RWPE1 (cell line): Measurements from ENCODE around the gene CAMP.

Experiments used
- CTCF ChIA-PET: fragments of 350-600 bp; sonication (Branson Sonifier 250); formaldehyde crosslinking; extraction: SDS; loops from one replicate; lab custom pipeline; 2021; lab: Yijun Ruan, JAX
- POLR2A ChIA-PET: fragments of 400-600 bp; formaldehyde crosslinking; extraction: SDS; loops from one replicate; lab custom pipeline; 2020; ENCODE audit warnings: antibody characterized with exemption; ENCODE audit not compliant: low non-redundant PET; lab: Yijun Ruan, JAX
- DNase-seq: peaks from one replicate; pipeline ENCODE4 v3.0.0; 2012; ENCODE audit warnings: low spot score
- H3K27ac ChIP-seq: fragments of 450-650 bp; 2 replicates; pipeline ENCODE4 v1.5.1; 2017
- TF ChIP-seq, protein P1 (sequence below): fragments of 450-650 bp; conservative IDR thresholded peaks from 2 replicates; pipeline ENCODE4 v1.5.1; 2017; ENCODE audit warnings: low read depth, mild to moderate bottlenecking

CAMP gene, protein sequence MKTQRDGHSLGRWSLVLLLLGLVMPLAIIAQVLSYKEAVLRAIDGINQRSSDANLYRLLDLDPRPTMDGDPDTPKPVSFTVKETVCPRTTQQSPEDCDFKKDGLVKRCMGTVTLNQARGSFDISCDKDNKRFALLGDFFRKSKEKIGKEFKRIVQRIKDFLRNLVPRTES

DNA sequence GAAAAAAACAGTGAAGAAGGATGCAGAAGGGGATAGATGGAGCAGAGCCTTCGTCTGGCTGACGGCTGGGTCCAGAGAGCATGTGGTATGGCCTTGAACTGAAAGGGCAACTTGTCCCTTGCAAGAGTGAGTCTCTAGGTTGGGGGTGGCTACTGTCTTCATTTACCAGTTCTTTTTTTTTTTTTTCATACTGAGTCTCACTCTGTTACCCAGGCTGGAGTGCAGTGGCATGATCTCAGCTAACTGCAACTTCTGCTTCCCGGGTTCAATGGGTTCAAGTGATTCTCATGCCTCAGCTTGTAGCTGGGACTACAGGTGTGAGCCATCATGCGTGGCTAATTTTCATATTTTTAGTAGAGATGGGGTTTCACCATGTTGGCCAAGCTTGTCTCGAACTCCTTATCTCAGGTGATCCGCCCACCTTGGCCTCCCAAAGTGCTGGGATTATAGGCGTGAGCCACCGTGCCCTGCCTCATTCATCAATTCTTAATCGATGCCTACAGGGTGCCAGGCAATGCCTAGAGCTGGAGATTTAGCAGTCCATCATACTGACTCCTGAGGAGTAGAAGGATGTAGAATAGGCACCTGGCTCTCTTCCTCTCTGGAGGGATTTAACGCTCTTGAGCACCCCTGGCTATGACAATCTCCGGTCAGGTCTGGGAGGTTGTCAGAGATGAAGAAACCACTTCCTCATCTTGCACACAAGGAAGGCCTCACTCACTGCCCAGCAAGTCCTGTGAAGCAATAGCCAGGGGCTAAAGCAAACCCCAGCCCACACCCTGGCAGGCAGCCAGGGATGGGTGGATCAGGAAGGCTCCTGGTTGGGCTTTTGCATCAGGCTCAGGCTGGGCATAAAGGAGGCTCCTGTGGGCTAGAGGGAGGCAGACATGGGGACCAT is at the start of gene CAMP:
Gene CAMP (plus strand): TSS at position 880 of the 898 bp plus-strand sequence. CDS start 17 bp downstream, at position 897.
- TF ChIP-seq, protein P1, sequence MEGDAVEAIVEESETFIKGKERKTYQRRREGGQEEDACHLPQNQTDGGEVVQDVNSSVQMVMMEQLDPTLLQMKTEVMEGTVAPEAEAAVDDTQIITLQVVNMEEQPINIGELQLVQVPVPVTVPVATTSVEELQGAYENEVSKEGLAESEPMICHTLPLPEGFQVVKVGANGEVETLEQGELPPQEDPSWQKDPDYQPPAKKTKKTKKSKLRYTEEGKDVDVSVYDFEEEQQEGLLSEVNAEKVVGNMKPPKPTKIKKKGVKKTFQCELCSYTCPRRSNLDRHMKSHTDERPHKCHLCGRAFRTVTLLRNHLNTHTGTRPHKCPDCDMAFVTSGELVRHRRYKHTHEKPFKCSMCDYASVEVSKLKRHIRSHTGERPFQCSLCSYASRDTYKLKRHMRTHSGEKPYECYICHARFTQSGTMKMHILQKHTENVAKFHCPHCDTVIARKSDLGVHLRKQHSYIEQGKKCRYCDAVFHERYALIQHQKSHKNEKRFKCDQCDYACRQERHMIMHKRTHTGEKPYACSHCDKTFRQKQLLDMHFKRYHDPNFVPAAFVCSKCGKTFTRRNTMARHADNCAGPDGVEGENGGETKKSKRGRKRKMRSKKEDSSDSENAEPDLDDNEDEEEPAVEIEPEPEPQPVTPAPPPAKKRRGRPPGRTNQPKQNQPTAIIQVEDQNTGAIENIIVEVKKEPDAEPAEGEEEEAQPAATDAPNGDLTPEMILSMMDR, result no peak
- peak within 1 kb of the TSS; percentile 62 for H3K27ac ChIP-seq
- CTCF ChIA-PET, result no interaction called here
- POLR2A ChIA-PET, result no interaction called here
- DNase-seq, result peak; percentile 69

DNA sequence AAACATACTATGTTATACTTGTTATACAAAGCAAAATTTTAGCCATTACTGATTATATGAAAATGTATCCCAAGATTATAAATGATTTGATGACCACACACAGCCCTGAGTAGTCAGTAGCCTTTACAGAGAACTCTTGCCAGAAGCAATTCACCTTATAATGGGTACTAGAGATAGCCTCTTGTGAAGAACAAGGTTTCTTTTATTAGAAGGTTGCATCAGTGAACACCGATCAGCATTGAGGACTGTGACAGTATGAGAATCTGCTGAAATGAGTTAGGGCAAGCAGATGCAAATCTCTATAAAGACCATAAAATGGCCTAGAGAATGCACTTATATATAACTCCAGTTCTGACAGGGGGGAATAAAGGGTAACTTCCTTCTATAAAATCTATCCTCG is 45.2 kb upstream of the CAMP start:
- H3K27ac ChIP-seq, result no peak overlapping the region
- DNase-seq, result no peak
- CTCF ChIA-PET, result interaction anchor here (1.0 kb wide), 1 partner anchor 9 kb away, joined by 3 read pairs; no protein-coding TSS in a partner anchor
- POLR2A ChIA-PET, result no interaction called here
- TF ChIP-seq, protein P1, result no peak

DNA sequence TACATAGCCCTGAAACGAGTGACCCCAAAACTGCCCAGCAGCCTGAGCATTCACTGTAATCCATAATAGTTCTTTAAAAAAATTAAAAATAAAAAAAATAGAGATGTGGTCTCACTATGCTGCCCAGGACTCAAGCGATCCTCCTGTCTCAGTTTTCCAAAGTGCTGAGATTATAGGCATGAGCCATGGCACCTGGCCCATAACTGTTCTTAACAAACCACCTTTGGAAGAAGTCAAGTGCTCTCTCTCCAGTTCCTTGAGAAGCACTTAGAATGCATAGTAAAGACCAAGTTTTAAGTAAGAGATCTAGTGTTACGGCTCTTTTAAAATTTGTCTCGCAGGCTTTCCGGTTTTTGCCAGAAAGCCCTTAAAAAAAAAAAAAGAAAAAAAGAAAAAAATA is 43.3 kb upstream of the CAMP start:
- CTCF ChIA-PET, result no interaction called here
- no peak overlapping the region for H3K27ac ChIP-seq
- DNase-seq, result no peak
- TF ChIP-seq, protein P1, result no peak
- POLR2A ChIA-PET, result no interaction called here

DNA sequence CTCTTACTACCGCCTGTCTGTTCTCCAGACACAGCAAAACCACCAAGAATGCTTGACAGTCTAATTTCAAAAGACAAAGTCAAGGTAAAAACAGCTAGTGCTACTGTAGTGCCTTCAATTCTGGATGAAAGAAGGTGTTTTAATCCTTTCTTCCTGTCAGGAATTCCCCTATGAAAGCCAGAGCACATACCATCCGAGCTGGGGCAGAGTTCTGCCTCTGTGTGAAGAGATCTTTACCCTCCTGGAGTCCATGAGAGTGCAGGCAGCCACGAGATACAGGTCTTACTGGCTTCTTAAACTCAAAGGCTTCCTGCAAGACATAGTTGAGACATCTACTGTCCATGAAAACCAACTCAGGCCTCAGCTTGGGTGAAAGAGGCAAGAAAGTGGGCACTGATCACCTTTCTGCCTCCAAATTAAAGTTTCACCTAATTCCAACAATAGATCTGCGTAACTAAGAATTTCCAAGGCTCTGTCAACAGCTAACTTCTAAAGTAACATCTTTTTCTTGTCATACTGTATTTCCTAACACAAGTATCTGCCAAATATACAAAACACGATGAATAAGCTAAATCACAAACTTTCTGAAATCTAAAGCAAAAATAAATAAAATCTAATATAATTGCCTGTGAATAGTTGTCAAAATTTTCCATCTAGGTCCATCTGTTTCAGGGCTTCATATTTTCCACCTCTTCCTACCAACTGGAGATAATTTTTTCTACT is 42.6 kb upstream of the CAMP start:
- TF ChIP-seq, protein P1, result no peak
- H3K27ac ChIP-seq, result no peak overlapping the region
- no peak for DNase-seq
- ChIA-PET POLR2A (no interaction called here), CTCF (no interaction called here)

DNA sequence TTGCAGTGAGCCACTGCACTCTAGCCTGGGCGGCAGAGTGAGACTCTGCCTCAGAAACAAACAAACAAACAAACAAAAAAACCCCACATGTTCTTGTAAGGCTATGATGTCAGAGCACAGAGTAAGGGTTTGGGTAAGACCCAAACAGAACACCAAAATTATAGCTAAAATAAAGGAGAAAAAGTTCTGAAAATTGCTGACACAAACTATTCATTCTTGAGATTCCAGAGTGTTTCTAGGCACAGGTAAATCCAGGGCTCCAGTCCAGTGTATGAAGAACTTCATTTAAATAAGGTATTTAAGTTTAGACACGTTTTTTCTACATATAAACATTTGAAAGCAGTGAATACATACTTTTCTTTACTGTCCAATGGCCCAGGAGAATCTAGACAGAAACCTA is 39.0 kb upstream of the CAMP start:
- ChIA-PET CTCF (no interaction called here), POLR2A (no interaction called here)
- no peak for DNase-seq
- TF ChIP-seq, protein P1, result no peak
- H3K27ac ChIP-seq, result no peak overlapping the region

DNA sequence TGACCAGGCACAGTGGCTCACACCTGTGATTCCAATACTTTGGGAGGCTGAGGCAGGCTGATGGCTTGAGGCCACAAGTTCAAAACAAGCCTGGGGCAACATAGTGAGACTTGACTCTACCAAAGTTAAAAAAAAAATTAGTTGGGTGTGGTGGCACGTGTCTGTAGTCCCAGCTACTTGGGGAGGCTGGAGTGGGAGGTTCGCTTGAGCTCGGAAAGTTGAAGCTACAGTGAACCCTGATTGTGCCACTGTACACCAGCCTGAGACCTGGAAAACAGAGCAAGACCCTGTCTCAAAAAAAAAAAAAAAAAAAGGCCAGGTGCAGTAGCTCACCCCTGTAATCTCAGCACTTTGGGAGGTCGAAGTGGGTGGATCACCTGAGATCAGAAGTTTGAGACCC is 38.2 kb upstream of the CAMP start:
- TF ChIP-seq, protein P1, result no peak
- H3K27ac ChIP-seq, result no peak overlapping the region
- ChIA-PET POLR2A (no interaction called here), CTCF (no interaction called here)
- no peak for DNase-seq
